NCI-H2171 (cell line): ENCODE measurements around the gene MCC.
A peak's percentile ranks its signal among the peaks of the same experiment; 100 is the strongest.

ENCODE experiments used
- DNase-seq: peaks from one replicate; lab custom pipeline; 2025; lab: John Stamatoyannopoulos, UW

Gene MCC

GRCh38 chr5:113052041-113052795 is 436.0 kb downstream of the MCC start:
- no peak for DNase-seq

GRCh38 chr5:113050721-113051382 is 437.4 kb downstream of the MCC start:
- DNase-seq: no peak

- DNase-seq: no peak
Observed at GRCh38 chr5:113048931-113049330, 439.3 kb downstream of the MCC start.

DNA sequence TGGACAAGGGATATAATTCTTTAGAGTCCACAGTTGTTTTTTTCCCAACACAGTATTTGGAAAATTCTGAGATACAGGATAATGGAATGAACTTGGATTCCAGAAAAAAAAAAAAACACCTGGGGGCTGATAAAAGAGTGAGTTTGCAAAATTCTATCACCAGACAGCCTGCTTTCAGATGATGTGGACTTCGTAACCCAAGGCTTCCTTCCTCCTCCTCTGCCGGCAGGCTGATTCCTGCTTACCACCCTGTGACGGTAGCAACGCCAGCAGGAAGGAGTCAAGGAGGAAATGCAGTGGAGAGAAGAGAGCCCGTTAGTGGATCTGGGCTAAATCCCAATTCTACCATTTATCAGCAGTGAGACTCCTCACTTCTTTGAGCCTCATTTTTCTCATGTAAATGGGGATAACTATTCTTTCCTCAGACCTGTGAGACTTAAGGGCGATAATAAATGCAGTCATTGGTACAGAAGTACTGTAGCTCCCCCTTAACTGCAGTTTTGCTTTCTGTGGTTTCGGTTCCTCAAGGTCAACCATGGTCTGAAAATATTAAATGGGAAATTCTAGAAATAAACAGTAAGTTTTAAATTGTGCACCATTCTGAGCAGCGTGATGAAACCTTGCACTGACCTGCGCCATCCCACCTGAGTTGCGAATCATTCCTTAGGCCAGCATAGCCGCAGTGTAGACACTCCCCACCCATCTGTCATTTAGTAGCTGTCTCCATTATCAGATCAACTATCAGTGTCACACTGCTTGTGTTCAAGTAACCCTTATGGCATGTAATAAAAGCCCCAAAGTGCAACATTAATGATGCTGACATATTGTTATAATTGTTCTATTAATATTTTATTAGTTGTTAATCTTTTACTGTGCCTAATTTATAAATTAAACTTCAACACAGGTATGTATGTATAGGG is 440.3 kb downstream of the MCC start:
- no peak for DNase-seq

- DNase-seq: no peak
Observed at GRCh38 chr5:113047234-113047633, 441.0 kb downstream of the MCC start.

GRCh38 chr5:113044776-113045465 is 443.3 kb downstream of the MCC start:
- no peak for DNase-seq

- DNase-seq: no peak
Observed at GRCh38 chr5:113043491-113043931, 444.7 kb downstream of the MCC start.

- no peak for DNase-seq
Observed at GRCh38 chr5:113042491-113043243, 445.6 kb downstream of the MCC start.

GRCh38 chr5:113040672-113041260 is 447.5 kb downstream of the MCC start:
- no peak for DNase-seq

DNA sequence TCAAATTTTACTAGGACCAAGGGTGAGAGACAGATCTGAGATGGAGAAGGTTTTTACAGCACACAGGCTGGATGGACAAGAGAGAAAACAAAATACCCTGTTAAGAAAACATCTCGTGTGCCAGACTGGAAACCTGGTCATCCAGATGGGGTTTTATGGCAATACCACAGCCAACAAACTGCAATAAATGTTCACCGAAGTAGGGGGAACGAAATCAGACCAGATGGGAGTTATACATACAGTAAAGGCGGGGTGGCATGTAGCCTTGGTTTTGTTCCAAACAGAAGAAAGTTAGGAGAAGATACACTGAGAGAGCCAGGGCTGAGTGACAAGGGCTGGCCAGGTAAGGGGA is 448.3 kb downstream of the MCC start:
- DNase-seq: no peak

- peak; percentile 9 for DNase-seq
Observed at GRCh38 chr5:113039229-113039933, 448.9 kb downstream of the MCC start.

DNA sequence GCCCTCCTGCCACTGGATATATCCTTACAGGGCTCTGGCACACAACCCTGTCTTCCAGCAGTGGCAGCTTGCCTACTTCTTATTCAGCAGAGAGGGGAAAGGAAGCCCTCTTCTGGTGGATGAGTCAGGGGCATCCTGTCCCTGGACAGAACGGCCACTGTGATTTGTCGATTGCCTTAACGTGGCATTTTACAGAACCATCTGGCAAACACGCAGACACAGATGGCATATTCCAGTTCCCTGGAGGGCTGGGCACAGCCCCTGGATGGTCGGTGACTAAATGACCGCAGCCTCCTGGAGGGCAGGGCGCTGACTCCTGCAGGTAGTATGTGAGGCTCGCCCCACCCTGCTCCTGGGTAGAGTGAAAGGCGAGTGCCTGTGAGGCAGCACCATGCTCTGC is 449.5 kb downstream of the MCC start:
- DNase-seq: no peak

DNA sequence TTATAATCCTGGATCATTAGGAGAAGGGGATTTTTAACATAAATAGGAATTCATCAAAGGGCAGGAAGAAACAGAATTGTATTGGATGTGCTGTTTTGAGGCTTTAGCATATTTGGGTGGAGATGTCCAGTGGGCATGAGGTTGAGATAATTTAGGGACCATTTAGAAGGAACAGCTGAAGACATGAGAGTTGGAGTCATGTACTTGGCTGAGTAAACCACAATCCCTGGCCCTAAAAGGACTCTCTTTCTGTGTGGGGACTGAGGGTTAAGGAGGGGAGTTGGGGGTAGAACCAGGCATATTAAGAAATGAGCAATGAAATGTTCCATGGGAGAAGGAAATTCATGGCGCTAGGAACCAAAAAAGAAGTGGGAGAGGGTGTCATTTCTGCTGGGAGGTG is 450.1 kb downstream of the MCC start:
- no peak for DNase-seq

- DNase-seq: no peak
Observed at GRCh38 chr5:113036826-113037225, 451.4 kb downstream of the MCC start.

DNA sequence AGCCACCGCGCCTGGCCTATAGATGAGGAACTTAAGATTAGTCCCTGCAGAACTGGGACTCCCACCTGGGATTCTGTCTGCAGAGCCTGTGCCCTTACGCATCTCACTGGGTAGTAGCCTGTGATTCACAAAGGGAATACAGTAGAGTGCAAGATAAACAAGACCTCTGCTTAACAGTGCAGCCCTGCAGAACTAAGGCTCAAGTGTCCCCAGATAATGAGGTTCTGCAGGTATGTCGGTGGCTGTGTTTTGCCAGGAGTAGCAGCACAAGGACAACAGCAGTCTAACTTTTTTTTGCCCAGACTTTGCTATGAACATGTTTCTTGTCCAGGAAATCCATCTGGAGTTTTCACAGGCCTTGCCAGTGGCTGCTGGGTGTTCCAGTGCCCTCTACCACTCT is 451.9 kb downstream of the MCC start:
- no peak for DNase-seq

GRCh38 chr5:113035096-113035495 is 453.2 kb downstream of the MCC start:
- no peak for DNase-seq

DNA sequence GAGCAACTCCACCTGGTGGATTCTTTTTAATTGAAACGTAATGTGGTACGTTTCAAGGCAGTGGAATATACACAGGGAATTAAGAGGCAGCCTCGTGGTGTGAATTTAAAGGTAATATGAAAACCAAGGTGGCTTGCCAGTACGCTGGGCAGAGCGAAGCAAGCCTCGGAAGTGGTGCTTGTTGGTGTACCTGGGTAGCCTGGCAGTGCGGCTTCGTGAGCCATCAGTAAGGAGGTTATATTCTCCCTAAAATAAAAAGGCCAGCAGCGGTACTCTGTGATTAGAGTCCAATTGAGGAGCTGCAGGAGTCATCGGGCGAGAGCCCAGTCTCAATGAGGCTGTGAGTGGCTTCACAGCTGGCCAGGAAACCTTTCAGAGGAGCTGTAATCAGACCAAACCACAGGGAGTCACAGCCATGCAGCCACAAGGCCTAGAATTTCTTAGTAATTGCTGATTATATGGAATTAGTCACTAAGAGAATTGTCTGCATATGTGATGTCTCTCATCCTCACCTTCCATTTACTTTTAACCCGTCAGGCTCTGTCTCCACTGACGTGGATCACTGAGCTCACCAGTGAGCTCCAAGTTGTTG is 454.0 kb downstream of the MCC start:
- DNase-seq: no peak

DNA sequence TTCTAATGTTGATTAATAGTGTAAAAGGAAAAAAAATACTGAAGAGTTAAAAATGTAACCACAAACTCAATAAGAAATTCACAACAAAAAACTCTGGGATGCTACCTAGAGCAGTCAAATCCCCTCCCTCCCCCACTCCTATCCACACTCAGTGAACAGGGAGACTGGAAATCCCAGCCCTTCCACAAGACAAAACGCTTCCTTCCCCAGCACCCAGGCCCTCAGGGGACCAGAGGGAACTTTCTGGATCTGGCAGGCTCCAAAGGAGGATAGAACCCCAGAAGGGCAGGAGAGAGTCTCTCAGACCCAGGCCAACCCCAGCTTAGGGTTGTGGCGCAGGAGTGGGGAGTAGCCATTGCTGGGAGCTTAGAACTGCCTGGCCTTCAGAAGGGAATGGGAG is 456.7 kb downstream of the MCC start:
- DNase-seq: no peak

DNA sequence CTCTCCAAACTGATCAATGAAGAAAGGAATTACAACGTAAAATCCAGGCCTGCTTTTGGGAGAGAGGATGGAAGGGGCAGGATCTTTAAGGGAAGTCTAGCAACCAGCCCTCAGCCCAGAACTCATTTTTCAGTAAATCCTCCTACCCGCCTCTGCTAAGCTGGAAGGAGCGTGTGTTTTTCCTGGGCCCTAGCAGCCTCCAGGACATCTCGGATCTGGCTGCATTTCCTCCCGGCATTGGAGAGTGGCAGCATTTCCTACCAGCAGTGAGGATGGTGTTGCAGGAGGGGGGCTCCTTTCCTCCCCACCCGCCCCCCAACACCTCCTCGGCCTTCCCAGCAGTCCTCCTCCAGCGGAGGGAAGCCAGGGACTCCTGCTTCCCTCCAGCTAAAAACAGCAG is 457.1 kb downstream of the MCC start:
- DNase-seq: no peak

GRCh38 chr5:113029614-113030013 is 458.6 kb downstream of the MCC start:
- no peak for DNase-seq
